ENCODE results near the gene GANC. TPM values are rescaled to one million over a fixed set of nuclear protein-coding genes. Genes with fewer than 3 reads are reported as not detected.
A peak's percentile ranks its signal among the peaks of the same experiment; 100 is the strongest.

GANC gene
- total and polyA plus RNA-seq, 7 experiments from 2014 or later: 14.0 to 57.2 (median 40.7) TPM

DNA sequence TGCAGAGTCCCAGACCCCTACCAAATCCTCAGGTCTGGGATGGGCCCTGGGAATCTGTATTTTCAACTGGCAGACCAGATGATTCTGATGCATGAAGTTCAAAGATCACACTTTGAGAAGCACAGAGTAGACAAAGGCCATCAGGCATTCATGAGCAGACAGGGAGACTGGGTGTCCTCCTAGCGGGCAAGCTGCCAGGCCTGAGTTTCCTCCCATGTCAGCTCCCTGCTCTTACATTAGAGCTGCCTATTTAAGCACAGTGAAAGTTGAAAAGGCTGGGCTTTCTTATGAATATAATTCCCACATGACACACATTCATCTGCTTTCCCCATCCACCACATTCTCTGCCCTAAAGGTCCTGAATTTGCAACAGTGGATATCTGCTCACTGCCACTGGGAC is 100.3 kb downstream of the GANC start:
- Histone ChIP-seq H3K36me3 (ENCODE audit: control insufficient read depth in 2 of 3, insufficient read depth in 3 of 3, low read length in 3 of 3) (no peaks in the 10 kb centered on the region), H3K9me3 (ENCODE audit: control insufficient read depth in 2 of 3, low read length in 3 of 3) (peaks cover 0 to 5% (median 0%) of the 10 kb centered on the region in 3 experiments), H3K27ac (ENCODE audit: low read depth, low read length) (no peak overlapping the region), H3K4me3 (ENCODE audit: low read length) (no peak overlapping the region), H3K4me1 (ENCODE audit: control insufficient read depth in 2 of 2, insufficient read depth in 2 of 2, low read length in 2 of 2) (no peaks in the 10 kb centered on the region), H3K27me3 (ENCODE audit: control insufficient read depth in 2 of 2, insufficient read depth in 2 of 2, low read length in 2 of 2) (no peaks in the 10 kb centered on the region)
- ATAC-seq: no peak
- ChIA-PET CTCF (no interaction called here), POLR2A (no interaction called here)
- Mint-ChIP-seq H3K4me3 (no peak overlapping the region), H3K36me3 (peaks cover 0 to 37% (median 17%) of the 10 kb centered on the region in 5 donors), H3K27me3 (no peaks in the 10 kb centered on the region), H3K4me1 (peaks cover 0 to 4% (median 0%) of the 10 kb centered on the region in 7 donors), H3K9me3 (peaks cover 0 to 14% (median 5%) of the 10 kb centered on the region in 11 donors), H3K27ac (no peak overlapping the region)
- DNase-seq: no peak
- intact Hi-C loops (cut with micrococcal nuclease): no loop called here

- H3K36me3 Mint-ChIP-seq: peaks cover 1 to 40% (median 22%) of the 10 kb centered on the region in 5 donors
- CTCF ChIA-PET: no interaction called here
These were observed 100.9 kb downstream of the GANC start for GRCh38 chr15:42373936-42374335.

DNA sequence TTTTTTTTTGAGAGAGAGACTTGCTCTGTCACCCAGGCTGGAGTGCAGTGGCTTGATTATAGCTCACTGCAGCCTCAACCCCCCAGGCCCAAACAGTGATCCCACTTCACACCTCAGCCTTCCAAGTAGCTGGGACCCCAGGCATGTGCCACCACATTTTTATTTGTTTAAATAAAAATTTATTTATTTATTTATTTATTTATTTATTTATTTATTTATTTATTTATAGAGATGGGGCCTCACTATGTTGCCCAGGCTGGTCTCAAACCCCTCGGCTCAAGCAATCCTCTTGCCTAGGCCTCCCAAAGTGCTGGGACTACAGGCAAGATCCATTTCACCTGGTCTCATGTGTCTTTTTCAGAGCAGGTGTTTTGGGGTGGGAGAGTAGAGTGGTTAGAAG is 101.8 kb downstream of the GANC start:
- POLR2A ChIA-PET: no interaction called here
- ATAC-seq (no peak), DNase-seq (no peak)
- H3K4me3 Mint-ChIP-seq: no peak overlapping the region
- H3K4me3 ChIP-seq (ENCODE audit: low read length): no peak overlapping the region
- intact Hi-C loops (cut with micrococcal nuclease): no loop called here
- H3K36me3 ChIP-seq (ENCODE audit: control insufficient read depth in 2 of 3, insufficient read depth in 3 of 3, low read length in 3 of 3): no peaks in the 10 kb centered on the region
- peaks cover 0 to 4% (median 0%) of the 10 kb centered on the region in 7 donors for H3K4me1 Mint-ChIP-seq
- H3K27ac ChIP-seq (ENCODE audit: low read depth, low read length): no peak overlapping the region
- CTCF ChIA-PET: no interaction called here
- peaks cover 3 to 28% (median 11%) of the 10 kb centered on the region in 11 donors for H3K9me3 Mint-ChIP-seq
- H3K36me3 Mint-ChIP-seq: peaks cover 1 to 43% (median 28%) of the 10 kb centered on the region in 5 donors
- no peaks in the 10 kb centered on the region for H3K27me3 Mint-ChIP-seq
- no peaks in the 10 kb centered on the region for H3K27me3 ChIP-seq (ENCODE audit: control insufficient read depth in 2 of 2, insufficient read depth in 2 of 2, low read length in 2 of 2)
- H3K27ac Mint-ChIP-seq: peak overlapping the region in 1 of 9 donors; percentile 8
- H3K4me1 ChIP-seq (ENCODE audit: control insufficient read depth in 2 of 2, insufficient read depth in 2 of 2, low read length in 2 of 2): no peaks in the 10 kb centered on the region
- H3K9me3 ChIP-seq (ENCODE audit: control insufficient read depth in 2 of 3, low read length in 3 of 3): peaks cover 0 to 5% (median 0%) of the 10 kb centered on the region in 3 experiments

More at GRCh38 chr15:42373936-42374335, 100.9 kb downstream of the GANC start:
- peaks cover 0 to 4% (median 0%) of the 10 kb centered on the region in 7 donors for H3K4me1 Mint-ChIP-seq
- peaks cover 0 to 20% (median 9%) of the 10 kb centered on the region in 11 donors for H3K9me3 Mint-ChIP-seq
- H3K4me3 Mint-ChIP-seq: no peak overlapping the region
- Histone ChIP-seq H3K4me1 (ENCODE audit: control insufficient read depth in 2 of 2, insufficient read depth in 2 of 2, low read length in 2 of 2) (no peaks in the 10 kb centered on the region), H3K4me3 (ENCODE audit: low read length) (no peak overlapping the region), H3K27ac (ENCODE audit: low read depth, low read length) (no peak overlapping the region), H3K36me3 (ENCODE audit: control insufficient read depth in 2 of 3, insufficient read depth in 3 of 3, low read length in 3 of 3) (no peaks in the 10 kb centered on the region), H3K9me3 (ENCODE audit: control insufficient read depth in 2 of 3, low read length in 3 of 3) (peaks cover 0 to 5% (median 0%) of the 10 kb centered on the region in 3 experiments), H3K27me3 (ENCODE audit: control insufficient read depth in 2 of 2, insufficient read depth in 2 of 2, low read length in 2 of 2) (no peaks in the 10 kb centered on the region)
- no peak for ATAC-seq
- no peak overlapping the region for H3K27ac Mint-ChIP-seq
- intact Hi-C loops (cut with micrococcal nuclease): no loop called here
- POLR2A ChIA-PET: no interaction called here
- DNase-seq: no peak
- no peaks in the 10 kb centered on the region for H3K27me3 Mint-ChIP-seq

DNA sequence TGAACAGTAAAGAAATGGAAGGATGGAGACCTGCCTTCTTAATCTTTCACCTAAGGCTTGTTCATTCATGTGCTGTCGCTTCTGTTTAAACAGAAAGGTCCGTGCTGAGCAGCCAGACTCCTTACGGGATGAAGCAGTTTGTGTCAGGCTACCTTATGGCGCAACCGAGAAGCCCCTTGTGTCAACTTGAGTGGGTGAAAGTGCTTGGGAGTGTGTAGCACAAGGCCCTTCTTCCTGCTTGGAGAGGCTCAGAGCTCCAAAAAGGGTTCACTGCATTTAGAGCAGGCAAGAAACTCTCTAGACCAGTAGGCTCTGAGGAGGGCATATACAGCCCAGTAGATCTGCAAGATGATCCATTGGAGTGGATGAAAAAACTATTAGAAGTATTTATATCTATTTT is 102.3 kb downstream of the GANC start:
- Histone ChIP-seq H3K27me3 (ENCODE audit: control insufficient read depth in 2 of 2, insufficient read depth in 2 of 2, low read length in 2 of 2) (no peaks in the 10 kb centered on the region), H3K27ac (ENCODE audit: low read depth, low read length) (no peak overlapping the region), H3K9me3 (ENCODE audit: control insufficient read depth in 2 of 3, low read length in 3 of 3) (peaks cover 0 to 5% (median 0%) of the 10 kb centered on the region in 3 experiments), H3K4me3 (ENCODE audit: low read length) (no peak overlapping the region), H3K4me1 (ENCODE audit: control insufficient read depth in 2 of 2, insufficient read depth in 2 of 2, low read length in 2 of 2) (no peaks in the 10 kb centered on the region), H3K36me3 (ENCODE audit: control insufficient read depth in 2 of 3, insufficient read depth in 3 of 3, low read length in 3 of 3) (no peaks in the 10 kb centered on the region)
- H3K4me1 Mint-ChIP-seq: peaks cover 0 to 4% (median 0%) of the 10 kb centered on the region in 7 donors
- POLR2A ChIA-PET: no interaction called here
- peaks cover 3 to 28% (median 11%) of the 10 kb centered on the region in 11 donors for H3K9me3 Mint-ChIP-seq
- no peak for ATAC-seq
- DNase-seq: no peak
- peaks cover 1 to 43% (median 26%) of the 10 kb centered on the region in 5 donors for H3K36me3 Mint-ChIP-seq
- no peak overlapping the region for H3K27ac Mint-ChIP-seq
- no peak overlapping the region for H3K4me3 Mint-ChIP-seq
- CTCF ChIA-PET: no interaction called here
- intact Hi-C loops (cut with micrococcal nuclease): no loop called here
- H3K27me3 Mint-ChIP-seq: no peaks in the 10 kb centered on the region

DNA sequence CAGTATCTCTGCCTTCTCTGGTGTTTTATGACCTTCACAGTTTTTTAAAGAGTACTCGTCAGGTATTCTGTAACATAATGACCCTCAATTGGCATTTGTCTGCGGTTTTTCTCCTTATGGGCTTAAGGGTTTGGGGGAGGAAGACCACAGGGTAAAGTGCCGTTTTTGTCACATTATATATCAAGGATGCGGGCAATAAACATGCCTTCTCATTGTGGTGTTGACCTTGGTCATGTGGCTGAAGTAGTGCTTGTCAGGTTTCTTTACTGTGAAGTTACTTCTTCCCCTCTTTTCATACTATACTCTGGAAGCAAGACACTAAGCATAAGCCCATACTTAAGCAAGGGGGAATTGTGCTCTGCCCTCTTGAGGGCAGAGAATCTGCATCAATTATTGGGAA is 102.9 kb downstream of the GANC start:
- ATAC-seq (peak; percentile 37), DNase-seq (no peak)
- H3K9me3 Mint-ChIP-seq: peaks cover 3 to 28% (median 11%) of the 10 kb centered on the region in 11 donors
- H3K4me1 Mint-ChIP-seq: peaks cover 0 to 2% (median 0%) of the 10 kb centered on the region in 7 donors
- no peak overlapping the region for H3K4me3 ChIP-seq (ENCODE audit: low read length)
- POLR2A ChIA-PET: no interaction called here
- intact Hi-C loops (cut with micrococcal nuclease): no loop called here
- H3K4me3 Mint-ChIP-seq: no peak overlapping the region
- CTCF ChIA-PET: interaction anchor here (0.6 kb wide), 1 partner anchor 1541 kb away, joined by 3 read pairs; no protein-coding TSS in a partner anchor
- no peaks in the 10 kb centered on the region for H3K27me3 ChIP-seq (ENCODE audit: control insufficient read depth in 2 of 2, insufficient read depth in 2 of 2, low read length in 2 of 2)
- H3K27ac Mint-ChIP-seq: no peak overlapping the region
- no peaks in the 10 kb centered on the region for H3K36me3 ChIP-seq (ENCODE audit: control insufficient read depth in 2 of 3, insufficient read depth in 3 of 3, low read length in 3 of 3)
- peaks cover 0 to 5% (median 0%) of the 10 kb centered on the region in 3 experiments for H3K9me3 ChIP-seq (ENCODE audit: control insufficient read depth in 2 of 3, low read length in 3 of 3)
- H3K27ac ChIP-seq (ENCODE audit: low read depth, low read length): no peak overlapping the region
- no peaks in the 10 kb centered on the region for H3K27me3 Mint-ChIP-seq
- no peaks in the 10 kb centered on the region for H3K4me1 ChIP-seq (ENCODE audit: control insufficient read depth in 2 of 2, insufficient read depth in 2 of 2, low read length in 2 of 2)
- H3K36me3 Mint-ChIP-seq: peaks cover 1 to 36% (median 21%) of the 10 kb centered on the region in 5 donors

DNA sequence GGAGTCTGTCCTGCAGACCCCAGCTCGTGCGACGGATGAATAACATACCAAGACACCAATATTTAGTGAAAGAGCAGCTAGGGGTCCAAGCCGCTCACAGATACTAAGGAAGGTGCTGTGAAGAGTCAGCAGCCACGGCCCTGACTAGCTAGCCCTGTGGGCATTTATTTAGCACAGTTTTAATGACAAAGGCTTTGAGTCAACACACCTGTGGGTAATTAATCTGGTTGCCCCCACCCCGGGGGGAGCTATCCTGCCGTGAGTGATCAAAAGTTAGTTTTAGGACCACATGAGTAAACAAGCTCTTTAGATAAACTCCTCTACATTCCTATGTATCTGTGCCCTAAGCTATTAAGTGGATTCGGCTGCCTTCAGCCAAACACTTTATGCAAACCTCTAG is 105.0 kb downstream of the GANC start:
- DNase-seq: no peak

GRCh38 chr15:42384597-42384996 is 111.6 kb downstream of the GANC start:
- peaks cover 0 to 4% (median 0%) of the 10 kb centered on the region in 3 experiments for H3K36me3 ChIP-seq (ENCODE audit: control insufficient read depth in 2 of 3, insufficient read depth in 3 of 3, low read length in 3 of 3)
- no peak for DNase-seq
- H3K4me1 Mint-ChIP-seq: peaks cover 0 to 4% (median 0%) of the 10 kb centered on the region in 7 donors

More for the DNA sequence above, 105.0 kb downstream of the GANC start:
- Histone ChIP-seq H3K4me1 (ENCODE audit: control insufficient read depth in 2 of 2, insufficient read depth in 2 of 2, low read length in 2 of 2) (no peaks in the 10 kb centered on the region), H3K9me3 (ENCODE audit: control insufficient read depth in 2 of 3, low read length in 3 of 3) (peaks cover 0 to 5% (median 0%) of the 10 kb centered on the region in 3 experiments), H3K27ac (ENCODE audit: low read depth, low read length) (no peak overlapping the region), H3K36me3 (ENCODE audit: control insufficient read depth in 2 of 3, insufficient read depth in 3 of 3, low read length in 3 of 3) (no peaks in the 10 kb centered on the region), H3K4me3 (ENCODE audit: low read length) (no peak overlapping the region), H3K27me3 (ENCODE audit: control insufficient read depth in 2 of 2, insufficient read depth in 2 of 2, low read length in 2 of 2) (no peaks in the 10 kb centered on the region)
- ATAC-seq: no peak
- no peak overlapping the region for H3K27ac Mint-ChIP-seq
- intact Hi-C loops (cut with micrococcal nuclease): no loop called here
- H3K9me3 Mint-ChIP-seq: peaks cover 3 to 28% (median 10%) of the 10 kb centered on the region in 11 donors
- peaks cover 0 to 2% (median 0%) of the 10 kb centered on the region in 7 donors for H3K4me1 Mint-ChIP-seq
- POLR2A ChIA-PET: no interaction called here
- H3K4me3 Mint-ChIP-seq: no peak overlapping the region
- no peaks in the 10 kb centered on the region for H3K27me3 Mint-ChIP-seq
- CTCF ChIA-PET: no interaction called here
- peaks cover 1 to 33% (median 21%) of the 10 kb centered on the region in 5 donors for H3K36me3 Mint-ChIP-seq

More at GRCh38 chr15:42384597-42384996, 111.6 kb downstream of the GANC start:
- ChIA-PET CTCF (no interaction called here), POLR2A (interaction anchor here (0.6 kb wide), 1 partner anchor 69 kb away, joined by 3 read pairs; no protein-coding TSS in a partner anchor)
- intact Hi-C loops (cut with micrococcal nuclease): no loop called here
- peaks cover 0 to 26% (median 10%) of the 10 kb centered on the region in 5 donors for H3K36me3 Mint-ChIP-seq
- Histone ChIP-seq H3K27ac (ENCODE audit: low read depth, low read length) (no peak overlapping the region), H3K4me1 (ENCODE audit: control insufficient read depth in 2 of 2, insufficient read depth in 2 of 2, low read length in 2 of 2) (no peaks in the 10 kb centered on the region), H3K9me3 (ENCODE audit: control insufficient read depth in 2 of 3, low read length in 3 of 3) (no peaks in the 10 kb centered on the region), H3K4me3 (ENCODE audit: low read length) (no peak overlapping the region), H3K27me3 (ENCODE audit: control insufficient read depth in 2 of 2, insufficient read depth in 2 of 2, low read length in 2 of 2) (no peaks in the 10 kb centered on the region)
- peaks cover 0 to 2% (median under 1%) of the 10 kb centered on the region in 11 donors for H3K9me3 Mint-ChIP-seq
- ATAC-seq: no peak
- H3K4me3 Mint-ChIP-seq: no peak overlapping the region
- H3K27me3 Mint-ChIP-seq: no peaks in the 10 kb centered on the region
- H3K27ac Mint-ChIP-seq: no peak overlapping the region
